Measurements from ENCODE around the gene PCP2. TPM values are rescaled to one million over a fixed set of nuclear protein-coding genes. Genes with fewer than 3 reads are reported as not detected.

PCP2 gene
- total and polyA plus RNA-seq, 2 experiments from 2014 or later, result not detected

DNA sequence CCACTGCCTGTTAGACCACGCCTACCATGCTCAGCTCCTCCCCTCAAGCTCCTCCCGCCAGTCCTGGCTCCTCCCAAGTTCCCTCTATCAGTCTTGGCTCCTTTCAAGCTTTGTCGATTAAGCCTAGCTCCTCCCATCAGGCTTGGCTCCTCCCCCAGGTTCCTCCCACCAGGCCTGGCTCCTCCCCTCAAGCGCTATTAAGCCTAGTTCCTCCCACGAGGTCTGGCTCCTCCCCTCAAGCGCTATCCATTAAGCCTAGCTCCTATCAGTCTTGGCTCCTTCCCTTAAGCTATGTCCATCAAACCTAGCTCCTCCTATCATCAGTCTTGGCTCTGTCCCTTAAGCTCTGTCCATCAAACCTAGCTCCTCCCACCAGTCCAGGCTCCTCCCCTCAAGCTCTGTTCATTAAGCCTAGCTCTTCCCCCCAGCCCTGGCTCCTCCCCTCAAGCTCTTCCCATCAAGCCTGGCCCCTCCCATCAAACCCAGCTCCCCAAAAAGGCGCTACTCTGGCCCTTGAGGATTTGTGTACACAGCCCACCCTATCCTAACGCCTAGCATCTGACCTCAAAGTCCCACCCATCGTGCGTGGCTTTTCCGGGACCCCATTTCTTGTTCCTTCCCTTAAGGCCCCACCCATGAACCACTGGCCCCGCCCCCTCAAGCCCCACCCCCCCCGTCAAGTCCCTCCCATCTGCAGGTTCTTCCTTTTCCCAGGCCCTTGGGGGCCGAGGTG is 27.9 kb downstream of the PCP2 start:
- H4K20me1 ChIP-seq (ENCODE audit: insufficient read depth), result no peaks in the 10 kb centered on the region
- H3K9ac ChIP-seq, result no peak overlapping the region
- H3K36me3 ChIP-seq (ENCODE audit: low read depth), result no peaks in the 10 kb centered on the region
- H3K79me2 ChIP-seq (ENCODE audit: insufficient read depth), result no peaks in the 10 kb centered on the region
- no peak overlapping the region for H3K4me3 ChIP-seq
- H3K27ac ChIP-seq, result no peak overlapping the region
- 70 to 88% methylated on average over 8 to 14 of the region's 14 CpGs for WGBS, 2 experiments (ENCODE audit: low coverage in 1 of 2, low lambda C conversion rate in 2 of 2, missing lambda C conversion rate in 2 of 2)
- H3K27me3 ChIP-seq (replicated peaks; ENCODE audit: insufficient read depth), result no peaks in the 10 kb centered on the region
- H3F3A ChIP-seq (ENCODE audit: insufficient read depth), result no peaks in the 10 kb centered on the region
- H3K4me2 ChIP-seq (ENCODE audit: unreplicated experiment), result no peak overlapping the region
- no peaks in the 10 kb centered on the region for H3K4me1 ChIP-seq (ENCODE audit: insufficient read depth)
- no peaks in the 10 kb centered on the region for H3K9me2 ChIP-seq (ENCODE audit: insufficient read depth)
- no peak overlapping the region for H2AFZ ChIP-seq
- H3K9me3 ChIP-seq (ENCODE audit: low read depth), result no peaks in the 10 kb centered on the region
- DNase-seq, result peak; percentile 19
- TF ChIP-seq EZH2 (IDR thresholded peaks at IDR 0.05; ENCODE audit: insufficient read depth, poor library complexity, severe bottlenecking) (no peak), EZH2phosphoT487 (IDR thresholded peaks at IDR 0.05; ENCODE audit: insufficient read depth, low read depth) (no peak)
- in situ Hi-C loops (cut with MboI), result no loop called here

DNA sequence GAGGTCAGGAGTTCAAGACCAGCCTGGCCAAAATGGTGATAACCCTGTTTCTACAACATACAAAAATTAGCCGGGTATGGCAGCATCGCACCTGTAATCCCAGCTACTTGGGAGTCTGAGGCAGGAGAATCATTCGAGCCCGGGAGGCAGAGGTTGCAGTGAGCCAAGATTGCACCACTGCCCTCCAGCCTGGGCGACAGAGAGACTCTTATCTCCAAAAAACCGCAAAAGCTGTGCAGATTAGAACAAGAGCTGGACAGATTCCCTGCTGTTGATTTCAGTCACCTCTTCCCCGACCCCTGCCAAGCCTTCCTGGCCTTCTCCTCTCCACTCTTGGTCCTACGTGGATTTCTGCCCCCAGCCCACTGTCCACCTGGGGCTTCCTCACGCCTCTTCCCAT is 29.6 kb downstream of the PCP2 start:
- Histone ChIP-seq H4K20me1 (ENCODE audit: insufficient read depth) (no peaks in the 10 kb centered on the region), H3K4me3 (no peak overlapping the region), H3K27ac (no peak overlapping the region), H2AFZ (no peak overlapping the region), H3K9me2 (ENCODE audit: insufficient read depth) (no peaks in the 10 kb centered on the region), H3K27me3 (replicated peaks; ENCODE audit: insufficient read depth) (no peaks in the 10 kb centered on the region), H3K4me2 (ENCODE audit: unreplicated experiment) (no peak overlapping the region), H3K4me1 (ENCODE audit: insufficient read depth) (no peaks in the 10 kb centered on the region), H3K79me2 (ENCODE audit: insufficient read depth) (no peaks in the 10 kb centered on the region), H3K9me3 (ENCODE audit: low read depth) (no peaks in the 10 kb centered on the region), H3F3A (ENCODE audit: insufficient read depth) (no peaks in the 10 kb centered on the region), H3K36me3 (ENCODE audit: low read depth) (no peaks in the 10 kb centered on the region), H3K9ac (no peak overlapping the region)
- DNase-seq, result no peak
- in situ Hi-C loops (cut with MboI), result no loop called here
- 80 to 81% methylated on average over 9 of the region's 9 CpGs for WGBS, 2 experiments (ENCODE audit: low coverage in 1 of 2, low lambda C conversion rate in 2 of 2, missing lambda C conversion rate in 2 of 2)
- TF ChIP-seq EZH2 (IDR thresholded peaks at IDR 0.05; ENCODE audit: insufficient read depth, poor library complexity, severe bottlenecking) (no peak), EZH2phosphoT487 (IDR thresholded peaks at IDR 0.05; ENCODE audit: insufficient read depth, low read depth) (no peak)

- Histone ChIP-seq H3K27me3 (replicated peaks; ENCODE audit: insufficient read depth) (no peaks in the 10 kb centered on the region), H3K9me2 (ENCODE audit: insufficient read depth) (no peaks in the 10 kb centered on the region), H3F3A (ENCODE audit: insufficient read depth) (no peaks in the 10 kb centered on the region), H3K9me3 (ENCODE audit: low read depth) (no peaks in the 10 kb centered on the region), H3K79me2 (ENCODE audit: insufficient read depth) (no peaks in the 10 kb centered on the region), H3K4me1 (ENCODE audit: insufficient read depth) (no peaks in the 10 kb centered on the region), H4K20me1 (ENCODE audit: insufficient read depth) (no peaks in the 10 kb centered on the region), H3K36me3 (ENCODE audit: low read depth) (no peaks in the 10 kb centered on the region), H3K9ac (no peak overlapping the region), H3K4me2 (ENCODE audit: unreplicated experiment) (no peak overlapping the region), H3K4me3 (no peak overlapping the region), H2AFZ (no peak overlapping the region), H3K27ac (no peak overlapping the region)
- 51 to 66% methylated on average over 11 of the region's 11 CpGs for WGBS, 2 experiments (ENCODE audit: low coverage in 1 of 2, low lambda C conversion rate in 2 of 2, missing lambda C conversion rate in 2 of 2)
- no peak for TF ChIP-seq EZH2 (IDR thresholded peaks at IDR 0.05; ENCODE audit: insufficient read depth, poor library complexity, severe bottlenecking)
- TF ChIP-seq EZH2phosphoT487 (IDR thresholded peaks at IDR 0.05; ENCODE audit: insufficient read depth, low read depth), result no peak
- DNase-seq, result no peak
- in situ Hi-C loops (cut with MboI), result no loop called here
These were observed 30.5 kb downstream of the PCP2 start for GRCh38 chr19:7602935-7603497.

GRCh38 chr19:7602240-7602934 is 31.1 kb downstream of the PCP2 start:
- 27 to 36% methylated on average over 11 to 15 of the region's 15 CpGs for WGBS, 2 experiments (ENCODE audit: low coverage in 1 of 2, low lambda C conversion rate in 2 of 2, missing lambda C conversion rate in 2 of 2)
- DNase-seq, result no peak
- no peaks in the 10 kb centered on the region for H3F3A ChIP-seq (ENCODE audit: insufficient read depth)
- H3K4me1 ChIP-seq (ENCODE audit: insufficient read depth), result no peaks in the 10 kb centered on the region
- no peak overlapping the region for H3K9ac ChIP-seq
- no peaks in the 10 kb centered on the region for H3K9me3 ChIP-seq (ENCODE audit: low read depth)
- no peaks in the 10 kb centered on the region for H3K9me2 ChIP-seq (ENCODE audit: insufficient read depth)
- TF ChIP-seq EZH2phosphoT487 (IDR thresholded peaks at IDR 0.05; ENCODE audit: insufficient read depth, low read depth) (no peak), EZH2 (IDR thresholded peaks at IDR 0.05; ENCODE audit: insufficient read depth, poor library complexity, severe bottlenecking) (no peak)
- no peaks in the 10 kb centered on the region for H4K20me1 ChIP-seq (ENCODE audit: insufficient read depth)
- H2AFZ ChIP-seq, result no peak overlapping the region
- H3K27ac ChIP-seq, result no peak overlapping the region
- H3K4me3 ChIP-seq, result no peak overlapping the region
- no peak overlapping the region for H3K4me2 ChIP-seq (ENCODE audit: unreplicated experiment)
- in situ Hi-C loops (cut with MboI), result no loop called here
- H3K36me3 ChIP-seq (ENCODE audit: low read depth), result no peaks in the 10 kb centered on the region
- peaks cover 6% of the 10 kb centered on the region for H3K27me3 ChIP-seq (replicated peaks; ENCODE audit: insufficient read depth)
- H3K79me2 ChIP-seq (ENCODE audit: insufficient read depth), result no peaks in the 10 kb centered on the region

All from GM23248 (cell line).